Endothelial cell of umbilical vein (primary cell): ENCODE data around the gene PIK3R6. TPM values are rescaled to one million over a fixed set of nuclear protein-coding genes. Genes with fewer than 3 reads are reported as not detected.

Experiments used
- BruUV-seq: library from RNA; stranded (reverse); fragments of 400-500 nt; replicated peaks from 2 replicates; lab custom pipeline; 2021; lab: Mats Ljungman, UMichigan
- CTCF ChIA-PET: fragments of 300-600, 350-600 bp; sonication (Branson Sonifier 250); formaldehyde crosslinking; loops from one replicate; lab custom pipeline; 2021; ENCODE audit warnings: antibody characterized with exemption, inconsistent platforms; lab: Charles Lee
- POLR2A ChIA-PET: fragments of 300-600, 350-600 bp; sonication (Branson Sonifier 250); formaldehyde crosslinking; loops from one replicate; lab custom pipeline; 2021; ENCODE audit warnings: antibody characterized with exemption, inconsistent platforms; lab: Charles Lee
- DNase-seq: peaks from one replicate; pipeline ENCODE4 v3.0.0-alpha.2; 2011; ENCODE audit warnings: low read depth, low spot score
- FAIRE-seq: peaks from 2 replicates; lab custom pipeline; 2011; peaks lifted over from hg19 to GRCh38; lab: Jason Lieb, UNC
- H2AFZ ChIP-seq: 2 replicates; pipeline ENCODE4 v1.6.0; 2012; ENCODE audit warnings: low read depth, low read length, control low read depth, inconsistent platforms
- H3K27ac ChIP-seq: 2 replicates; pipeline ENCODE4 v1.5.1; 2011; ENCODE audit warnings: low read depth, mild to moderate bottlenecking, control low read depth, low read length, moderate library complexity; ENCODE audit not compliant: insufficient read depth
- H3K27me3 ChIP-seq, 2 experiments: 2 replicates each; pipeline versions ENCODE4 v1.6.0 to v1.6.1; 2011; ENCODE audit warnings: low read length in 2 of 2, mixed read lengths in 1 of 2; ENCODE audit not compliant: control insufficient read depth in 2 of 2, insufficient read depth in 2 of 2
- H3K36me3 ChIP-seq, 2 experiments: 2 replicates in 1 of 2; 3 replicates in 1 of 2; pipeline ENCODE4 v1.5.1; 2011; ENCODE audit warnings: low read length in 2 of 2, mild to moderate bottlenecking in 1 of 2, moderate library complexity in 1 of 2; ENCODE audit not compliant: control insufficient read depth in 2 of 2, insufficient read depth in 2 of 2; ENCODE audit errors: extremely low read depth in 1 of 2
- H3K4me1 ChIP-seq: 3 replicates; pipeline ENCODE4 v1.5.1; 2011; ENCODE audit warnings: mild to moderate bottlenecking, low read length; ENCODE audit not compliant: control insufficient read depth, insufficient read depth; ENCODE audit errors: extremely low read depth
- H3K4me2 ChIP-seq: 2 replicates; pipeline ENCODE4 v1.6.1; 2011; ENCODE audit warnings: low read length, control low read depth, mixed read lengths; ENCODE audit not compliant: insufficient read depth
- H3K4me3 ChIP-seq, 3 experiments: fragments of 200-600 bp in 1 of 3; sonication (generic), shearing (Covaris generic) in 1 of 3; replicated peaks in 1 of 3; 2 replicates each; pipeline ENCODE4 v1.5.1; 2011 to 2016; ENCODE audit warnings: control low read depth in 3 of 3, low read length in 3 of 3, mild to moderate bottlenecking in 2 of 3, inconsistent platforms in 1 of 3, low read depth in 1 of 3, moderate library complexity in 1 of 3; ENCODE audit not compliant: insufficient read depth in 1 of 3
- H3K79me2 ChIP-seq: 2 replicates; pipeline ENCODE4 v1.6.0; 2012; ENCODE audit warnings: low read length, inconsistent platforms; ENCODE audit not compliant: control insufficient read depth, insufficient read depth
- H3K9ac ChIP-seq: replicated peaks from 2 replicates; pipeline ENCODE3; 2011; ENCODE audit warnings: low read length, control low read depth; ENCODE audit not compliant: insufficient read depth; ENCODE audit errors: extremely low read depth
- H3K9me1 ChIP-seq: replicated peaks from 3 replicates; pipeline ENCODE4 v1.6.0; 2011; ENCODE audit warnings: mild to moderate bottlenecking, low read length; ENCODE audit not compliant: control insufficient read depth, insufficient read depth; ENCODE audit errors: extremely low read depth
- H3K9me3 ChIP-seq: replicated peaks from 2 replicates; pipeline ENCODE4 v1.5.1; 2012; ENCODE audit warnings: low read length, inconsistent platforms; ENCODE audit not compliant: control insufficient read depth, insufficient read depth
- H4K20me1 ChIP-seq: replicated peaks from 2 replicates; pipeline ENCODE3; 2011; ENCODE audit warnings: mild to moderate bottlenecking, low read length; ENCODE audit not compliant: control insufficient read depth, insufficient read depth; ENCODE audit errors: extremely low read depth
- CTCF ChIP-seq, 2 donors: IDR thresholded peaks; 1 replicate in 1 of 2; 2 replicates in 1 of 2; pipeline ENCODE4 v1.5.1; 2011; ENCODE audit warnings: low read length in 2 of 2, mild to moderate bottlenecking in 2 of 2, moderate library complexity in 2 of 2, control low read depth in 1 of 2, inconsistent platforms in 1 of 2, low read depth in 1 of 2; ENCODE audit not compliant: insufficient read depth in 1 of 2; ENCODE audit errors: extremely low read depth in 1 of 2
- GATA2 ChIP-seq: IDR thresholded peaks from 2 replicates; pipeline ENCODE4 v1.7.0; 2011; ENCODE audit warnings: low read depth, mild to moderate bottlenecking, moderate library complexity, mixed read lengths, low read length; ENCODE audit not compliant: insufficient read length, insufficient read depth
- JUN ChIP-seq: IDR thresholded peaks from 2 replicates; pipeline ENCODE4 v1.6.1; 2011; ENCODE audit warnings: borderline replicate concordance, low read depth; ENCODE audit not compliant: insufficient read length, insufficient read depth
- POLR2A ChIP-seq: IDR thresholded peaks from 2 replicates; pipeline ENCODE4 v1.6.1; 2012; ENCODE audit warnings: low read depth, mild to moderate bottlenecking, control low read depth, low read length
- dilution Hi-C: fragments of 300-500 bp; cut with MboI; formaldehyde crosslinking; loops from one replicate; pipeline ENCODE4 v1.15.0; 2019; ENCODE audit warnings: low sequenced_read_pairs; ENCODE audit not compliant: extremely low pct_ligation_motif_present
- intact Hi-C: fragments of 100-400 bp; cut with micrococcal nuclease; formaldehyde crosslinking; loops from one replicate; pipeline ENCODE4 v1.10.0; 2022
- polyA plus RNA-seq, 4 experiments: library from polyadenylated mRNA; depleted of rRNA in 3 of 4; stranded (reverse) in 3 of 4; unstranded in 1 of 4; fragments of >200 nt; gene quantifications; 2 replicates each; pipeline versions ENCODE4 v1.2.1 to v1.2.3, GENCODE V29; 2011 to 2012; ENCODE audit warnings: missing spikeins in 1 of 4
- total RNA-seq: library from RNA; stranded (reverse); gene quantifications from 2 replicates; pipeline ENCODE4 v1.2.3, GENCODE V29; 2021

Gene PIK3R6
- total and polyA plus RNA-seq, 2 donors (not counting 3 experiments of a cell fraction or from before 2014, with no cell fraction given), result not detected

- no peak overlapping the region for H2AFZ ChIP-seq
- CTCF ChIA-PET, result no interaction called here
Measured at GRCh38 chr17:8837563-8838075, 29.9 kb downstream of the PIK3R6 start.

More at GRCh38 chr17:8837563-8838075, 29.9 kb downstream of the PIK3R6 start:
- no peaks in the 10 kb centered on the region for H3K9me1 ChIP-seq
- FAIRE-seq (no peak), DNase-seq (no peak)
- H3K36me3 ChIP-seq, result no peaks in the 10 kb centered on the region
- H3K4me3 ChIP-seq, result no peak overlapping the region
- dilution Hi-C loops (no loop called here), intact Hi-C loops (no loop called here)
- H3K9me3 ChIP-seq, result no peaks in the 10 kb centered on the region
- H4K20me1 ChIP-seq, result no peaks in the 10 kb centered on the region
- no peak overlapping the region for H3K4me2 ChIP-seq
- H3K4me1 ChIP-seq, result no peaks in the 10 kb centered on the region
- H3K79me2 ChIP-seq, result no peaks in the 10 kb centered on the region
- TF ChIP-seq CTCF (IDR thresholded peaks at IDR 0.05; ENCODE audit: extremely low read depth in 1 of 2, insufficient read depth in 1 of 2, low read depth in 1 of 2, low read length in 2 of 2), result no peak
- TF ChIP-seq JUN, result no peak
- no peak for TF ChIP-seq POLR2A
- no peak for TF ChIP-seq GATA2
- H3K27ac ChIP-seq, result no peak overlapping the region
- POLR2A ChIA-PET, result no interaction called here
- BruUV-seq, result no TSS peak
- no peak overlapping the region for H3K9ac ChIP-seq
- H3K27me3 ChIP-seq, result no peaks in the 10 kb centered on the region
